ENCODE data around the gene GNAL. TPM values are rescaled to one million over a fixed set of nuclear protein-coding genes. Genes with fewer than 3 reads are reported as not detected.

Gene GNAL
- total RNA-seq, 3 donors from 2014 or later (not counting 1 experiment from before 2014, with no cell fraction given) = 10.9 to 15.0 (median 12.6) TPM

- Mint-ChIP-seq H3K36me3 (no peaks in the 10 kb centered on the region), H3K27ac (no peak overlapping the region), H3K27me3 (ENCODE audit: low read depth in 2 of 2) (peaks cover 27 to 55% of the 10 kb centered on the region in 2 donors), H3K4me1 (peaks cover 6% of the 10 kb centered on the region in 2 donors), H3K4me3 (no peak overlapping the region), H3K9me3 (no peaks in the 10 kb centered on the region)
- 91% methylated on average over 5 of the region's 5 CpGs for WGBS (ENCODE audit: insufficient coverage)
- DNase-seq = no peak
- TF ChIP-seq CTCF (IDR thresholded peaks at IDR 0.05) = no peak
- no peak for ATAC-seq
- Histone ChIP-seq H3K4me3 (ENCODE audit: low read length) (no peak overlapping the region), H3K4me1 (ENCODE audit: control insufficient read depth, insufficient read depth, low read length) (no peaks in the 10 kb centered on the region), H3K27me3 (ENCODE audit: control insufficient read depth, insufficient read depth, low read length) (no peaks in the 10 kb centered on the region), H3K36me3 (ENCODE audit: control insufficient read depth, insufficient read depth, low read length) (no peaks in the 10 kb centered on the region), H3K9me3 (ENCODE audit: control insufficient read depth, insufficient read depth, low read length) (no peaks in the 10 kb centered on the region), H3K27ac (ENCODE audit: low read length) (no peak overlapping the region)
- intact Hi-C loops (cut with micrococcal nuclease) = loop anchor here (5.0 kb wide), 1 partner anchor 379 kb away; no protein-coding TSS in a partner anchor
These were observed 31.0 kb upstream of the GNAL start for GRCh38 chr18:11658019-11658418.

DNA sequence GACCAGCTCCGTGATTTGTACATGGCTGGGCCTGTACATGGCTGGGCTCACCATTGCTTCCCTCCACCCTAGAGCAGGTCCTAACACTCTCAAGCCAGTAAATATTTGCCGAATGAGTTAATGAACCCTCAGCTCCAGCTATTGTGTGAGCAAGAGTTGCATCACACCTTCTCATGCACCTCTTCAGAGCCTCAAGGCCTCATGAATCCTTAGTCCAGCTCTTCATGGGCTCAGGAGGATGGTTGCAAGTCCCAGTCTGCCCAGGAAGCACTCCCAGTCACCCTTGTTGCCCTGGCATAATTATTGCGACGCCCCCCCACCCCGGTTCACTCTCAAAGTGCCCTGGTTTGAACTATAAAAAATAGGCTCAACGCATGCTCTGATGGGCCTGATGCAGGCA, 30.1 kb upstream of the GNAL start:
- Mint-ChIP-seq H3K27me3 (ENCODE audit: low read depth in 2 of 2) (peaks cover 22 to 46% of the 10 kb centered on the region in 2 donors), H3K36me3 (no peaks in the 10 kb centered on the region), H3K4me1 (peaks cover 6% of the 10 kb centered on the region in 2 donors), H3K27ac (no peak overlapping the region), H3K4me3 (no peak overlapping the region), H3K9me3 (no peaks in the 10 kb centered on the region)
- no peak for ATAC-seq
- Histone ChIP-seq H3K36me3 (ENCODE audit: control insufficient read depth, insufficient read depth, low read length) (no peaks in the 10 kb centered on the region), H3K4me1 (ENCODE audit: control insufficient read depth, insufficient read depth, low read length) (no peaks in the 10 kb centered on the region), H3K4me3 (ENCODE audit: low read length) (no peak overlapping the region), H3K27ac (ENCODE audit: low read length) (no peak overlapping the region), H3K27me3 (ENCODE audit: control insufficient read depth, insufficient read depth, low read length) (no peaks in the 10 kb centered on the region), H3K9me3 (ENCODE audit: control insufficient read depth, insufficient read depth, low read length) (no peaks in the 10 kb centered on the region)
- 88% methylated on average over 6 of the region's 6 CpGs for WGBS (ENCODE audit: insufficient coverage)
- intact Hi-C loops (cut with micrococcal nuclease) = loop anchor here (5.0 kb wide), 1 partner anchor 378 kb away; no protein-coding TSS in a partner anchor
- DNase-seq = no peak
- no peak for TF ChIP-seq CTCF (IDR thresholded peaks at IDR 0.05)

DNA sequence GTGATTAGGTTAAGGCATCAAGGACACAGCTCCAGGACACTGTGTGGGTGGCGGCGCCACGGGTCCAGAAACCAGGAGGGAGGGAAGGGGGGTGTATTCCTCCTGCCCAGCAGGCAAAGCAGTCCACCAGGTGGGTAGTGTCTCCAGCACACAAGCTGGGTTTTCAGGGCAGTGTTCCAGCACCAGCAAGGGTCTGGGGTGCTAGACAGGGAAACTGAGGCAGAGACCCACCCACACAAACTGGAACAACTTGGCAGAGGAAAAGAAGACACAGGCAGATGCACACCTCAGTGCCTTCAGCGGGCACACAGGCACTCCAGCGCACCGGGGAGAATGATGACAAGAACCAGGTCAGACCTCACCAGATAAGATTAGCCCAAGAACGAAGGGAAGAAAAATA, 28.4 kb upstream of the GNAL start:
- intact Hi-C loops (cut with micrococcal nuclease) = no loop called here
- 96% methylated on average over 7 of the region's 7 CpGs for WGBS (ENCODE audit: insufficient coverage)
- H3K36me3 Mint-ChIP-seq = no peaks in the 10 kb centered on the region
- Histone ChIP-seq H3K4me1 (ENCODE audit: control insufficient read depth, insufficient read depth, low read length) (no peaks in the 10 kb centered on the region), H3K27ac (ENCODE audit: low read length) (no peak overlapping the region), H3K4me3 (ENCODE audit: low read length) (no peak overlapping the region), H3K9me3 (ENCODE audit: control insufficient read depth, insufficient read depth, low read length) (no peaks in the 10 kb centered on the region), H3K36me3 (ENCODE audit: control insufficient read depth, insufficient read depth, low read length) (no peaks in the 10 kb centered on the region), H3K27me3 (ENCODE audit: control insufficient read depth, insufficient read depth, low read length) (no peaks in the 10 kb centered on the region)
- H3K4me1 Mint-ChIP-seq = peaks cover under 1% of the 10 kb centered on the region in 2 donors
- H3K27me3 Mint-ChIP-seq (ENCODE audit: low read depth in 2 of 2) = peaks cover 14 to 29% of the 10 kb centered on the region in 2 donors
- ATAC-seq (no peak), DNase-seq (no peak)
- no peak overlapping the region for H3K27ac Mint-ChIP-seq
- no peak overlapping the region for H3K4me3 Mint-ChIP-seq
- no peak for TF ChIP-seq CTCF (IDR thresholded peaks at IDR 0.05)
- no peaks in the 10 kb centered on the region for H3K9me3 Mint-ChIP-seq

- Mint-ChIP-seq H3K9me3 (no peaks in the 10 kb centered on the region), H3K36me3 (no peaks in the 10 kb centered on the region), H3K4me3 (no peak overlapping the region), H3K27ac (no peak overlapping the region), H3K4me1 (no peaks in the 10 kb centered on the region), H3K27me3 (ENCODE audit: low read depth in 2 of 2) (peaks cover 14 to 26% of the 10 kb centered on the region in 2 donors)
- no peak for ATAC-seq
- Histone ChIP-seq H3K4me3 (ENCODE audit: low read length) (no peak overlapping the region), H3K27me3 (ENCODE audit: control insufficient read depth, insufficient read depth, low read length) (no peaks in the 10 kb centered on the region), H3K36me3 (ENCODE audit: control insufficient read depth, insufficient read depth, low read length) (no peaks in the 10 kb centered on the region), H3K9me3 (ENCODE audit: control insufficient read depth, insufficient read depth, low read length) (no peaks in the 10 kb centered on the region), H3K4me1 (ENCODE audit: control insufficient read depth, insufficient read depth, low read length) (no peaks in the 10 kb centered on the region), H3K27ac (ENCODE audit: low read length) (no peak overlapping the region)
- WGBS (ENCODE audit: insufficient coverage) = 77% methylated on average over 5 of the region's 5 CpGs
- no peak for TF ChIP-seq CTCF (IDR thresholded peaks at IDR 0.05)
- DNase-seq = no peak
- intact Hi-C loops (cut with micrococcal nuclease) = no loop called here
These were observed 27.6 kb upstream of the GNAL start for GRCh38 chr18:11661430-11661829.

Data from natural killer cell (primary cell).